ENCODE results near the gene ZSWIM4.

ZSWIM4 gene

GRCh38 chr19:13881251-13881691, 86.0 kb downstream of the ZSWIM4 start:
- Histone ChIP-seq H3K4me3 (ENCODE audit: low read depth, low read length) (no peak overlapping the region), H3K27me3 (replicated peaks) (no peaks in the 10 kb centered on the region), H3K27ac (no peak overlapping the region), H3K36me3 (replicated peaks) (no peaks in the 10 kb centered on the region)
- no peak for DNase-seq
- no peak for TF ChIP-seq CTCF (IDR thresholded peaks at IDR 0.05; ENCODE audit: low read depth, low read length, missing control alignments)
- in situ Hi-C loops (cut with HindIII; ENCODE audit: low pct_ligation_motif_present, low sequenced_read_pairs) = no loop called here

Measured in brain microvascular endothelial cell (primary cell).